Subcutaneous adipose tissue (tissue), 4 donors: ENCODE data around the gene CYP8B1. TPM values are rescaled to one million over a fixed set of nuclear protein-coding genes. Genes with fewer than 3 reads are reported as not detected.

ENCODE experiments used
- CTCF ChIP-seq: fragments of 450-650 bp; IDR thresholded peaks from one replicate; pipeline ENCODE4 v1.5.1; 2016; ENCODE audit warnings: low read depth, mild to moderate bottlenecking, control low read depth, antibody characterized with exemption, moderate library complexity
- total RNA-seq, 4 donors: library from RNA; depleted of rRNA; stranded (reverse); fragments of >200 nt; gene quantifications; one replicate each; pipeline ENCODE4 v1.1.0, GENCODE V29; 2016

The CYP8B1 gene
- total RNA-seq, 4 donors from 2014 or later, result not detected

GRCh38 chr3:42856544-42856943 is 19.1 kb downstream of the CYP8B1 start:
- no peak for TF ChIP-seq CTCF

GRCh38 chr3:42855547-42856380 is 19.9 kb downstream of the CYP8B1 start:
- TF ChIP-seq CTCF, result no peak

GRCh38 chr3:42855219-42855546 is 20.5 kb downstream of the CYP8B1 start:
- no peak for TF ChIP-seq CTCF

DNA sequence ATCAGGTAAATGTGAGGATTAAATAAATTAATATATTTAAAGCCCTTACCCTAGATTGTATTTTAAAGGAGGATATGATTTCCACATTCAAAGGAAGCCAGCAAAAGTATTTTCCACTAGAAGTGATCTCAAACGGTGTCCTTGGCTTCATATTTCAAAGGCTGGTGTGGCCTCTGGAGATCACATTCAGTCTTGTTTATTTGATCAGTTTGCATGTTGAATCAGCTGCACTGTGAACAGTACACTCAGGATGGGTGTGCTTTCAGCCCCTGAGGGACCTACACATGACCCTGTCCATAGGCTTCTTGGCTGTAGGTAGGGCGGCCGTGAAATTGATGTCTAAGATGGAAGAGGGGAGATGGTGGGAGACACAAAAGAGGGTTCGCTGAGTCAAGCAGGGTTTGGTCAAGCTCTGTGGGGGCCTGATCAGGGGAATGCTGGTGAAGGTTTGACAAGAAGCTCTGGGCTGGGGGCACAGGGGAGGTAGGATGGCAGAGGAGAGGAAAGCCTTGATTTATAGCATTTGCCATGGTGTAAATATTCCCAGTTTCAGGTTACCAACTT is 21.9 kb downstream of the CYP8B1 start:
- TF ChIP-seq CTCF, result no peak

DNA sequence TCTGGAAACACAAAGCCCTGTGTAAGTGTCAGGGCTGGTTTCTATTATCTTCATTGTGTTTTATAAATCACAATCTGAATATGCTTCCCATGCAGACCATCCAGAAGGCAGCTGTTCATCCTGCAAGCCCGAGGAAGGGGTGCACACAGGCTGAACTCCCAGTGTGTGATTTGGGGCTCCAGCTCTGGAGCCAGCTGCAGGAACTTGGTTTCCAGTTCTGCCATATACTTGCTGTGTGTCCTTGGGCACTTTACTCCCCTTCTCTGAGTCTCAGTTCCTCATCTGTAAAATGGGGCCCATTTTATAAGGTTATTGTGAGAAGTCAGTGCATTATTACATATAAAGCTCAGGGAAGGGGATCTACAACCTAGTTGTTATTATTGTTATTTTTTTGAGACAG is 22.6 kb downstream of the CYP8B1 start:
- no peak for TF ChIP-seq CTCF

- TF ChIP-seq CTCF, result no peak
Observed at GRCh38 chr3:42852441-42852840, 23.2 kb downstream of the CYP8B1 start.

- TF ChIP-seq CTCF, result no peak
Observed at GRCh38 chr3:42851228-42851834, 24.3 kb downstream of the CYP8B1 start.
